ENCODE data around the gene EIF3M. TPM values are rescaled to one million over a fixed set of nuclear protein-coding genes. Genes with fewer than 3 reads are reported as not detected.

EIF3M gene
- total and polyA plus RNA-seq, 4 donors = 115 to 223 (median 142) TPM

GRCh38 chr11:32571039-32571438, 12.6 kb upstream of the EIF3M start (continued):
- no peak for TF ChIP-seq HNF4G (IDR thresholded peaks at IDR 0.05)
- TF ChIP-seq ATF3 (IDR thresholded peaks at IDR 0.05) = no peak
- TF ChIP-seq RXRA (IDR thresholded peaks at IDR 0.05) = no peak
- TF ChIP-seq, protein P1, sequence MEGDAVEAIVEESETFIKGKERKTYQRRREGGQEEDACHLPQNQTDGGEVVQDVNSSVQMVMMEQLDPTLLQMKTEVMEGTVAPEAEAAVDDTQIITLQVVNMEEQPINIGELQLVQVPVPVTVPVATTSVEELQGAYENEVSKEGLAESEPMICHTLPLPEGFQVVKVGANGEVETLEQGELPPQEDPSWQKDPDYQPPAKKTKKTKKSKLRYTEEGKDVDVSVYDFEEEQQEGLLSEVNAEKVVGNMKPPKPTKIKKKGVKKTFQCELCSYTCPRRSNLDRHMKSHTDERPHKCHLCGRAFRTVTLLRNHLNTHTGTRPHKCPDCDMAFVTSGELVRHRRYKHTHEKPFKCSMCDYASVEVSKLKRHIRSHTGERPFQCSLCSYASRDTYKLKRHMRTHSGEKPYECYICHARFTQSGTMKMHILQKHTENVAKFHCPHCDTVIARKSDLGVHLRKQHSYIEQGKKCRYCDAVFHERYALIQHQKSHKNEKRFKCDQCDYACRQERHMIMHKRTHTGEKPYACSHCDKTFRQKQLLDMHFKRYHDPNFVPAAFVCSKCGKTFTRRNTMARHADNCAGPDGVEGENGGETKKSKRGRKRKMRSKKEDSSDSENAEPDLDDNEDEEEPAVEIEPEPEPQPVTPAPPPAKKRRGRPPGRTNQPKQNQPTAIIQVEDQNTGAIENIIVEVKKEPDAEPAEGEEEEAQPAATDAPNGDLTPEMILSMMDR (IDR thresholded peaks at IDR 0.05; ENCODE audit: low read depth, low read length, missing input control) = no peak
- TF ChIP-seq EGR1 (IDR thresholded peaks at IDR 0.05; ENCODE audit: low read depth in 2 of 2) = no peak
- TF ChIP-seq NR2F2 (IDR thresholded peaks at IDR 0.05) = no peak
- TF ChIP-seq HNF4A (conservative IDR thresholded peaks at IDR 0.05) = no peak

GRCh38 chr11:32573228-32573627, 10.4 kb upstream of the EIF3M start:
- no peaks in the 10 kb centered on the region for H3K4me1 ChIP-seq (ENCODE audit: control insufficient read depth in 4 of 4, insufficient read depth in 4 of 4, low read length in 3 of 4)
- no peak overlapping the region for H3K9ac ChIP-seq (ENCODE audit: low read depth in 1 of 2, low read length in 2 of 2)
- H3K27ac ChIP-seq (ENCODE audit: low read depth in 1 of 2, low read length in 2 of 2) = no peak overlapping the region
- H3K27me3 ChIP-seq (ENCODE audit: control insufficient read depth in 4 of 4, insufficient read depth in 4 of 4, low read length in 3 of 4) = no peaks in the 10 kb centered on the region
- H3K9me3 ChIP-seq (ENCODE audit: control insufficient read depth in 4 of 4, low read length in 3 of 4) = no peaks in the 10 kb centered on the region
- H3K4me3 ChIP-seq (ENCODE audit: low read depth in 1 of 3, low read length in 3 of 3) = no peak overlapping the region
- TF ChIP-seq ATF3 (IDR thresholded peaks at IDR 0.05) (no peak), JUND (IDR thresholded peaks at IDR 0.05) (no peak), HNF4G (IDR thresholded peaks at IDR 0.05) (no peak), TAF1 (conservative IDR thresholded peaks at IDR 0.05) (no peak), RXRA (IDR thresholded peaks at IDR 0.05) (no peak), GABPA (IDR thresholded peaks at IDR 0.05 in 1 of 2, conservative IDR thresholded peaks at IDR 0.05 in 1 of 2) (no peak), SP1 (IDR thresholded peaks at IDR 0.05) (no peak), EGR1 (IDR thresholded peaks at IDR 0.05; ENCODE audit: low read depth in 2 of 2) (no peak), NR2F2 (IDR thresholded peaks at IDR 0.05) (no peak), FOXA2 (IDR thresholded peaks at IDR 0.05) (no peak), HNF4A (conservative IDR thresholded peaks at IDR 0.05) (no peak), ZBTB33 (IDR thresholded peaks at IDR 0.05) (no peak), FOXA1 (IDR thresholded peaks at IDR 0.05) (no peak), RAD21 (IDR thresholded peaks at IDR 0.05) (no peak)
- TF ChIP-seq, protein P1 (IDR thresholded peaks at IDR 0.05; ENCODE audit: low read depth, low read length, missing input control) = no peak
- TF ChIP-seq, protein P2, sequence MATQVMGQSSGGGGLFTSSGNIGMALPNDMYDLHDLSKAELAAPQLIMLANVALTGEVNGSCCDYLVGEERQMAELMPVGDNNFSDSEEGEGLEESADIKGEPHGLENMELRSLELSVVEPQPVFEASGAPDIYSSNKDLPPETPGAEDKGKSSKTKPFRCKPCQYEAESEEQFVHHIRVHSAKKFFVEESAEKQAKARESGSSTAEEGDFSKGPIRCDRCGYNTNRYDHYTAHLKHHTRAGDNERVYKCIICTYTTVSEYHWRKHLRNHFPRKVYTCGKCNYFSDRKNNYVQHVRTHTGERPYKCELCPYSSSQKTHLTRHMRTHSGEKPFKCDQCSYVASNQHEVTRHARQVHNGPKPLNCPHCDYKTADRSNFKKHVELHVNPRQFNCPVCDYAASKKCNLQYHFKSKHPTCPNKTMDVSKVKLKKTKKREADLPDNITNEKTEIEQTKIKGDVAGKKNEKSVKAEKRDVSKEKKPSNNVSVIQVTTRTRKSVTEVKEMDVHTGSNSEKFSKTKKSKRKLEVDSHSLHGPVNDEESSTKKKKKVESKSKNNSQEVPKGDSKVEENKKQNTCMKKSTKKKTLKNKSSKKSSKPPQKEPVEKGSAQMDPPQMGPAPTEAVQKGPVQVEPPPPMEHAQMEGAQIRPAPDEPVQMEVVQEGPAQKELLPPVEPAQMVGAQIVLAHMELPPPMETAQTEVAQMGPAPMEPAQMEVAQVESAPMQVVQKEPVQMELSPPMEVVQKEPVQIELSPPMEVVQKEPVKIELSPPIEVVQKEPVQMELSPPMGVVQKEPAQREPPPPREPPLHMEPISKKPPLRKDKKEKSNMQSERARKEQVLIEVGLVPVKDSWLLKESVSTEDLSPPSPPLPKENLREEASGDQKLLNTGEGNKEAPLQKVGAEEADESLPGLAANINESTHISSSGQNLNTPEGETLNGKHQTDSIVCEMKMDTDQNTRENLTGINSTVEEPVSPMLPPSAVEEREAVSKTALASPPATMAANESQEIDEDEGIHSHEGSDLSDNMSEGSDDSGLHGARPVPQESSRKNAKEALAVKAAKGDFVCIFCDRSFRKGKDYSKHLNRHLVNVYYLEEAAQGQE (IDR thresholded peaks at IDR 0.05) = no peak
- H3K36me3 ChIP-seq (ENCODE audit: control insufficient read depth in 4 of 4, insufficient read depth in 3 of 4, low read depth in 1 of 4, low read length in 3 of 4) = no peaks in the 10 kb centered on the region
- DNase-seq (ENCODE audit: low spot score) = no peak
- 58% methylated on average over 4 of the region's 4 CpGs for WGBS

Data from liver (tissue), 9 donors.